Stimulated activated CD8-positive, alpha-beta memory T cell treated with anti-CD3 and anti-CD28 coated beads, Interleukin-4, amount 100 ng/mL, for 1 hour (primary cell): ENCODE results near the gene ZNF532.

ENCODE experiments used
- DNase-seq, 2 donors: peaks; one replicate each; pipeline ENCODE4 v3.0.0-alpha.2; 2020; ENCODE audit warnings: low read depth in 2 of 2, low spot score in 1 of 2

Gene ZNF532

GRCh38 chr18:59029663-59030429 lies 165.2 kb downstream of the ZNF532 start:
- DNase-seq = no peak

- DNase-seq = no peak
Measured at GRCh38 chr18:59032308-59032707, 167.6 kb downstream of the ZNF532 start.

- DNase-seq = no peak
Measured at GRCh38 chr18:59033359-59033758, 168.7 kb downstream of the ZNF532 start.

- no peak for DNase-seq
Measured at GRCh38 chr18:59033974-59034373, 169.3 kb downstream of the ZNF532 start.

- no peak for DNase-seq
Measured at GRCh38 chr18:59035591-59035990, 170.9 kb downstream of the ZNF532 start.
